Measurements from ENCODE around the gene SRSF9. TPM values are rescaled to one million over a fixed set of nuclear protein-coding genes. Genes with fewer than 3 reads are reported as not detected.

SRSF9 gene
- total RNA-seq, 1 experiment from 2014 or later, result 297 TPM

- peaks cover 0 to 2% of the 10 kb centered on the region in 2 experiments; a peak in 2 of 4 replicates for H3K4me1 ChIP-seq (ENCODE audit: control insufficient read depth in 1 of 2, insufficient read depth in 2 of 2, low read length in 2 of 2)
- H3K27me3 ChIP-seq (ENCODE audit: insufficient read depth, low read length), result no peaks in the 10 kb centered on the region
- DNase-seq (ENCODE audit: low read depth, low spot score) (no peak), ATAC-seq (no peak)
- CTCF ChIA-PET, result no interaction called here
- no peaks in the 10 kb centered on the region for H3K36me3 ChIP-seq (ENCODE audit: control insufficient read depth in 1 of 2, insufficient read depth in 2 of 2, low read length in 2 of 2)
- no TSS peak for BruUV-seq (replicated peaks)
- no peaks in the 10 kb centered on the region for H4K20me1 ChIP-seq (ENCODE audit: insufficient read depth)
- POLR2A ChIA-PET, result interaction anchor here (1.3 kb wide), 1 partner anchor 15 kb away, joined by 4 read pairs; the partner anchor contains the start of gene DYNLL1
- no peaks in the 10 kb centered on the region for H3K9me2 ChIP-seq (ENCODE audit: insufficient read depth)
- no peaks in the 10 kb centered on the region for H3K79me2 ChIP-seq (ENCODE audit: insufficient read depth, low read length)
- H3K4me3 ChIP-seq (replicated peaks in 1 of 2; ENCODE audit: low read depth in 1 of 2, low read length in 2 of 2), result no peak overlapping the region
- RAD21 ChIA-PET (ENCODE audit: low non-redundant PET in 1 of 2, low total read pairs in 2 of 2, uncharacterized antibody in 2 of 2, unreplicated experiment in 2 of 2), result no interaction called here
- no peak overlapping the region for H2AFZ ChIP-seq (ENCODE audit: low read depth, low read length, poor library complexity, severe bottlenecking)
- no peak overlapping the region for H3K4me2 ChIP-seq (ENCODE audit: low read length)
- no peaks in the 10 kb centered on the region for H3K9me3 ChIP-seq (ENCODE audit: control insufficient read depth in 1 of 2, insufficient read depth in 1 of 2, low read depth in 1 of 2, low read length in 2 of 2)
- H3K27ac ChIP-seq (ENCODE audit: low read depth, low read length), result no peak overlapping the region
- H3K9ac ChIP-seq (ENCODE audit: low read length), result no peak overlapping the region
- no peak for TF ChIP-seq RAD21 (IDR thresholded peaks at IDR 0.05; ENCODE audit: low read depth)
- intact Hi-C loops (cut with micrococcal nuclease), result no loop called here
Measured at GRCh38 chr12:120481022-120481767, 11.6 kb upstream of the SRSF9 start.

- no peaks in the 10 kb centered on the region for H3K27me3 ChIP-seq (ENCODE audit: insufficient read depth, low read length)
Measured at GRCh38 chr12:120480211-120480610, 10.7 kb upstream of the SRSF9 start.

More at GRCh38 chr12:120480211-120480610, 10.7 kb upstream of the SRSF9 start:
- ChIA-PET CTCF (no interaction called here), POLR2A (interaction anchor here (0.8 to 1.2 kb wide), 2 partner anchors 12 to 16 kb away, joined by 3 to 4 read pairs; partner anchors contain the start of gene DYNLL1), RAD21 (ENCODE audit: low non-redundant PET in 1 of 2, low total read pairs in 2 of 2, uncharacterized antibody in 2 of 2, unreplicated experiment in 2 of 2) (no interaction called here)
- H3K4me2 ChIP-seq (ENCODE audit: low read length), result no peak overlapping the region
- H2AFZ ChIP-seq (ENCODE audit: low read depth, low read length, poor library complexity, severe bottlenecking), result no peak overlapping the region
- no peak overlapping the region for H3K9ac ChIP-seq (ENCODE audit: low read length)
- no peaks in the 10 kb centered on the region for H3K9me3 ChIP-seq (ENCODE audit: control insufficient read depth in 1 of 2, insufficient read depth in 1 of 2, low read depth in 1 of 2, low read length in 2 of 2)
- DNase-seq (ENCODE audit: low read depth, low spot score), result no peak
- no peaks in the 10 kb centered on the region for H3K79me2 ChIP-seq (ENCODE audit: insufficient read depth, low read length)
- H3K36me3 ChIP-seq (ENCODE audit: control insufficient read depth in 1 of 2, insufficient read depth in 2 of 2, low read length in 2 of 2), result no peaks in the 10 kb centered on the region
- no peak overlapping the region for H3K4me3 ChIP-seq (replicated peaks in 1 of 2; ENCODE audit: low read depth in 1 of 2, low read length in 2 of 2)
- H3K4me1 ChIP-seq (ENCODE audit: control insufficient read depth in 1 of 2, insufficient read depth in 2 of 2, low read length in 2 of 2), result peaks cover 3 to 11% of the 10 kb centered on the region in 2 experiments
- intact Hi-C loops (cut with micrococcal nuclease), result no loop called here
- H4K20me1 ChIP-seq (ENCODE audit: insufficient read depth), result no peaks in the 10 kb centered on the region
- H3K9me2 ChIP-seq (ENCODE audit: insufficient read depth), result no peaks in the 10 kb centered on the region
- TF ChIP-seq EZH2phosphoT487 (IDR thresholded peaks at IDR 0.05; ENCODE audit: borderline replicate concordance) (no peak), POLR2AphosphoS5 (IDR thresholded peaks at IDR 0.05; ENCODE audit: low read depth, low read length) (no peak), ATF3 (IDR thresholded peaks at IDR 0.05) (no peak), ZNF274 (IDR thresholded peaks at IDR 0.05; ENCODE audit: low read depth, low read length) (no peak), SRF (IDR thresholded peaks at IDR 0.05; ENCODE audit: low read depth) (no peak), MAX (IDR thresholded peaks at IDR 0.05) (no peak), EZH2 (IDR thresholded peaks at IDR 0.05) (no peak)
- BruUV-seq (replicated peaks), result no TSS peak
- no peak overlapping the region for H3K27ac ChIP-seq (ENCODE audit: low read depth, low read length)
- ATAC-seq, result no peak
